IPS-18c (cell line): ENCODE data around the gene CLGN.
A peak's percentile ranks its signal among the peaks of the same experiment; 100 is the strongest.

Source experiments
- H3K4me3 ChIP-seq: 2 replicates; pipeline ENCODE4 v1.7.0; 2013; ENCODE audit warnings: low read depth, mild to moderate bottlenecking, low read length, moderate library complexity; ENCODE audit not compliant: insufficient read depth
- H3K9me3 ChIP-seq: one replicate; pipeline ENCODE4 v1.6.1; 2013; ENCODE audit warnings: mild to moderate bottlenecking, low read length, moderate library complexity; ENCODE audit not compliant: control insufficient read depth, insufficient read depth

Gene CLGN

DNA sequence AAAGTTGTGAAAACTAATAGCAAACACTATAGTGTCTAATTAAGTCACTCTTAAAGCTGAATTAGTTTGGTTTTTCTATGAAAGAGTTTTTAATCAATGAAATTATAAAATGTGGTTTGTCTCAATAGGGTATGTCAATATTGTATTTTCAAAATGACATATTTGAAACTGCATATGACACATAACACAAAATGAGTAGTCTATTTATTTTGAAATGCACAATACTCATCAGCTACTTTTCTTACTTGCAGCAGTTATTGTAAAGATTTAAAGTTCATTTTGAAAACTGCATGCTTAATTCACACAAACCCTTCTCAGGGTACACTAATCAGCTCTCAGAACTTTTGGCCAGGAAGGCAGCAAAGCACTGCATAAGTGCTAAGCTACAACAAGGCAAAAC, 21.2 kb downstream of the CLGN start:
- no peaks in the 10 kb centered on the region for H3K9me3 ChIP-seq
- no peak overlapping the region for H3K4me3 ChIP-seq

DNA sequence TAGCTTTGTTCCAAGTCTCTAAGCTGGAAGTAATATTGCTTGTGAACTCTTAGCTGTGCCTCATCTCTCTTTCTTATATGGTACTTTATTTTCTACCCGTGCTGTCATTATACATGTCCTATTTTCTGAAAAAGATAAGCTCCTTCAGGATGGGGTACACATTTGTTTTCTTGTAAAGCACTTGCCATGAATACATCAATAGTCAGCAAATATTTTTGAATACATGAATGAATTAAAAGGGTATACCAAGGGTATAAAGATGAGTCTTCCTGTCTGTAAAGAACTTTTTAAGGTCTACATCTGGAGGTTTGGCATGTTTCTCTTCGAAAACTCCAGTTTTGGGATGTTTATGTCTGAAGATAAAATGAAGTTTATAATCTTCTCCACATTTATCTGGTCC, 27.3 kb downstream of the CLGN start:
- no peak overlapping the region for H3K4me3 ChIP-seq
- H3K9me3 ChIP-seq = no peaks in the 10 kb centered on the region

DNA sequence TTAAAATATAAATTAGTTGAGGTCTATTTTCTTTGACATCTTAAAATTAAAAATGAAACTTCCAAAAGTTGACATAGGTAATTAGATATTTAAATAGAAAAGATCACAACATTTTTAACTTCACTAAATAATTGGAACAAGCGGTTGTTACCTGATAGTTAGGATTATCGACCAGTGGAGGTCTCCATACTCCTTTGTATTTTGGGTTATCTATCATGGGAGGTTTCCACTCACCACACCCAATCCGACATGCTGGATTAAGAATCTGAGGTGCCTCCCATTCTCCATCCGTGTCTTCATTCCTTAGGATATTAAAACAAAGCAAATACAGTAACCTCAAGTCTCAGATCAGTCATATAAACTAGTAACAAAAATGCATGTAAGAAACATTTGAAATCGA, 31.8 kb downstream of the CLGN start:
- no peak overlapping the region for H3K4me3 ChIP-seq
- H3K9me3 ChIP-seq = no peaks in the 10 kb centered on the region

DNA sequence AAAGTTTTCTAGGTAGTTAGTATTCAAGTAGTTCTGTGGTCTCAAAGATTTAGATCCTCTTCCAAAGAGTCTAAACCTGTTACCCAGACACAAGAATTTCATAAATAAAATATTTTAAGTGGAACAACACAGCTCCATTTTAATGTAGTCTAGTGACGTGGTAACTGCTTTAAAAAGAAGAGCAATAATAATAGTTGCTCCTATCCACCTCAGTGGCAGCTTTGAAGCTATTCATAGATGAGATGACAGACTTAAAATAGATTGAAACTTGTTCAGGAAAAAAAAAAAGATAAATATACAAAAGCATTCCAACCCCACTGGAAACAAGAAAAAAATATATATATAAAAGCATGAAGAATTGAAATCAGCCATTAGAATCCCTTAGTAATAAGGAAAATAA, 39.4 kb downstream of the CLGN start:
- Histone ChIP-seq H3K4me3 (no peak overlapping the region), H3K9me3 (no peaks in the 10 kb centered on the region)

DNA sequence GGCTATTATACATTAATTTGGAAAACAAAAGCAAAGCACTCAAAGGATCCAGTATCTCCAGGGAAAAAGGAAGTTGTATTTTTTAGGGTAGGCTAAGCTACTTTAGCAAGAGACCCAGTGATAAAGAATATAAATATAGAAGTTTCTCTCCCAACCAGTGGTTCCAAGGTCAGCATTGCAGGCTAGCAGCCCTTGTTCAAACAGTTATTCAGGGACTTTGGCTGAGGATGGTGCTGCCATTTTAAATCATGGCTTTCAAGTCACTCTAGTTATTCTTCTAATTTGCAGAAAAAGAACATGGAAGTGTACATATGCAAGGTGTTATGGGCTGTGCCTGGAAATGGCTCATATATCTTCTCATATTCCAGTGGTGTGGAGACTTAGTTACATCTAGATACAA, 44.7 kb downstream of the CLGN start:
- Histone ChIP-seq H3K9me3 (no peaks in the 10 kb centered on the region), H3K4me3 (no peak overlapping the region)

DNA sequence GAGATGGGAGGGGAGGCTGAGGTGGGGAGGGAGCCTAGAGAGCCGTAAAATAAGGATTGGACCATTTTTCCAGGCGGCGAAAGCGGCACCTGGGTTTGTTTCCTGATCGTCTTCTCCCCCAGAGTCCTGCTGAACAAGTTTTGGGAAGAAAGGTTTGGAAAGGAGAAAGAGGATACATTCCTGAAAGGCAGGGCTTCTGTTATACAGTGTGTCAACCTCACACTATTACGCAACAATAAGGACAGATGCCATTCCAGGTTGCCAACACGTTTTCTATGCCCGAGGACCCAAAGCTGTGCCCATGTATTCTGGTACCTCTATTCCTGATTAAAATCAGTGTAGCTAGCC, 53.3 kb downstream of the CLGN start:
- Histone ChIP-seq H3K9me3 (no peaks in the 10 kb centered on the region), H3K4me3 (peak overlapping the region; percentile 90)

DNA sequence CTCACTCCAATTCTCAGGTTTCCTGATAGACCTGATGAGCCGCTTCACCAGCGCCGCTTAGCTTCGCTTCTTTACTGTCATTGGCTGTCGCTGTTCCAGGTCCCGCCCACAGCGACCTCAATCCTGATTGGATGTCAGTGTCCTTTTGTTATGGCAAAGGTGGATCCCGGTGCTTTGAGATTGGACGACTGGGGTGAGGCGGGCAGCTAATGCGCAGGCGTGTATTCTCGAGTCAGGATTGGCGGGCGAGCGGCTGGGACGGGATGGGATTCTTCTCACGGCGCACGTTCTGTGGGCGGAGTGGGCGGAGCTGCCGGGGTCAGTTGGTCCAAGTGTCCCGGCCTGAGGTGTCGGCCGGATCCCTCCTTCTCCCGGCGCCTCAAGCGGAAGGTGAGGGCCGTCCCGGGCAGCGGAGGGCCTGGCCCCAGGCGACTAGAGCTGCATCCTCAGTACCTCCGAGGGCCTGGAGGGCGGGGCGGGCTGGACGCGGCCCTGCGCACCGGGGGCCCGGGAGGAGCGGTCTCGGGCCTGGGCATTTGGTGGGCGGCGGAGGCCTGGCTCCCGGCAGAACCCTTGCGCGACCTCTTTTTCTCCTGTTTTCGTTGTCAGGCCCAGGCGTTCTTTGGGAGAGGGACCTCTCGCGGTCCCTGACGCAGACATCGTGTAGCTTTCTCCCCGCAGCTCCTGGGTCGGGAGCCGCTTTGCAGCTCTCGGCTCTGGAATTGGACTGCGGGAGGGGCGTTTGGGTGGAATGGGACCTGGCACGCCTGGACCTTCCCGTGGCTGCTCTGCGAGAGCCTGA, 53.9 kb downstream of the CLGN start, which contains the start of gene SCOC:
SCOC (plus strand) TSS at position 319 of the 802 bp plus-strand sequence. CDS start 5,525 bp downstream, outside the sequence.
- H3K9me3 ChIP-seq = no peaks in the 10 kb centered on the region

DNA sequence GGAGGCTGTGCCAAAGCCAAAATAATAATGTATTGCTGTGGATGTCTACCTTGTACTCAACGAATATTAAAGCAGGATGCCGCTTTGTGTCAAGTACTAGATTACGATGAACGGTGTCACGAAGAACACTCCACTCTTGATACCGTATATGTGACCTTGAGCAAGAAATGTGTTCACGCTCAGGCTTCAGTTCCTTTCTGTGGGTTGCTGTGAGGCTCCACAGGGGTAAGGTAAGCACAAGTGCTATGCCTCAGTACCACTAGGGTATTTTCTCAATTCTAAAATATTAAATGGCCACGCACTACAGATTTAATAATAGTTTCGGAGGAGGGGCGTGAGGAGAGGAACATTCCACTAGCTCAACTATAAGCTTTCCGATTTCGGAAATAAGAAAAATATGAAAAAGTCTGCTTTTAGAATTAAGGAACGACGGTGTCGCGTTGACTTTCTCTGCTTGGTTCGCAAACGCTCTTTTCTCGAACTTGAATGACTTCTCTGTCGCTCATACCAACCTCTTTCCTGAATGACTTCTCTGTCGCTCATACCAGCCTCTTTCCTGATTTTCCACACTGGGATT, 54.6 kb downstream of the CLGN start:
- H3K4me3 ChIP-seq = peak overlapping the region; percentile 60
- no peaks in the 10 kb centered on the region for H3K9me3 ChIP-seq

More for the DNA sequence above, 53.9 kb downstream of the CLGN start, which contains the start of gene SCOC:
- H3K4me3 ChIP-seq = peak within 1 kb of the TSS; percentile 90

DNA sequence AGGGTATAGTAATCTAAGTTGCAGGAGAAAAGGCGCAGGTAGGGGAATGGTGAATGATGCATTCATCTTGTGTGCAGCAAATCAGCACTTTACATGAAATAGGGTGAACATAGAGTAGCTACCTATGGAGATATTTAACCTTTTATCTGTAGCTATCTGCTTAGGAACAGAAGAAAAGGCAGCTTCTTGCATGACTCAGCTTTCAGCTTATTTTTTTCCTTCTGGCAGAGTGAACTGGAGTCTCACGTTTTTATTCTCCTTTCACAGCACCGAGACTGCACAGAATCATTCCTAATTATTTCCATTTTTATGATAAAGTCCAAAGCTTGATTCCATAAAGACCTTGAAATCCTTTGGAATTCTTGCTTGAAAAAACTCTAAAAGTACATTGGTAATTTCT, 58.8 kb downstream of the CLGN start:
- Histone ChIP-seq H3K9me3 (no peaks in the 10 kb centered on the region), H3K4me3 (no peak overlapping the region)

DNA sequence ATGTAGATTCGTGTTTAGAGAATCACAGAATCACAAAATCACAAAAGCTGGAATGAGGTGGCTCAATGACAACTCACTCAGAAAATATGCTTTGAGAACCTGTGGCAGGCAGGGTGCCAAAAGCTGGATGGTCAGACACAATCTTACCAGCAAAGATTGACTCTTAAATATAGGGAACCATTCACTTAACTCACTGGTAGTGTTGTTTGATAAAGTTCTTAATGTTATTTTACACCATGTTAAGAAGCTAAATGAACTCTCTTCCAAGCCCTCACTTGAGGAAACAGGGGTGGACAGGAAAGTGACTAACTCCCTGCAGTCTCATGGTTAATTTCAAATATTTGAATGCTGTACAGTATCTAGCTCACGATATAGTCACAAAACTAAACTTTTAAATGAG, 59.7 kb downstream of the CLGN start:
- no peaks in the 10 kb centered on the region for H3K9me3 ChIP-seq

DNA sequence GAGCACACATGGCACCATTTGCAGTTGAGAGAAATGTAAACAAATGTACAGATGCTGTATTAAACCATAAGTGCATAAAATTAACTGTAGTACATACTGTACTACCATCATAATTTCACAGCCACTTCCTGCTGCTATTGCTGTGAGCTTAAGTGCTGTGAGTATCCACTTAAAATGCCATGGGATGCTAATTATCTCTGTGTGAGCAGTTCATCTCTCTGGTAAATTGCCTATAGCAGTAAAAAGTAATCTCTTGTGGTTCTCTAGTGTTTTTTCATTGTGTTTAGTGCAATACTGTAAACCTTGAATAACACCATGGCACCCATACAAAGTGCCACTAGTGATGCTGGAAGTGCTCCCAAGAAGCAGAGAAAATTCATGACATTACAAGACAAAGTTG, 63.9 kb downstream of the CLGN start:
- Histone ChIP-seq H3K9me3 (no peaks in the 10 kb centered on the region), H3K4me3 (no peak overlapping the region)

More for the DNA sequence above, 59.7 kb downstream of the CLGN start:
- H3K4me3 ChIP-seq = no peak overlapping the region

DNA sequence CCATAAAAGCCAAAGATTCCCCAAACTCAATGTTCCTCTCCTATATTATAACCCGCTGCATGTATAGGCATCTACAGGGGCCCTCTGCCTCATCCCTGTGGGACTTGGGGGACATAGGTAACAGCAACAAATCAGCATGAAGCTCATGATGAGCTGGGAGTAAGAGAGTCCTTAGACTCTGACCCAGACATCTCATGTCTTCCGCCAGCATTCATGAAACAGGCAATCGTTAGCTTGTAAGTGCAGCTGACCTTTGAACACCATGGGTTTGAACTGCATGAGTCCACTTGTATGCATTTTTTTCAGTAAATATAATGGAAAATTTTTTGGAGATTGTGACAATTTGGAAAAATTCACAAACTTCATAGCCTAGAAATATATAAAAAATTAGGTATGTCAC, 64.4 kb downstream of the CLGN start:
- H3K4me3 ChIP-seq = no peak overlapping the region

DNA sequence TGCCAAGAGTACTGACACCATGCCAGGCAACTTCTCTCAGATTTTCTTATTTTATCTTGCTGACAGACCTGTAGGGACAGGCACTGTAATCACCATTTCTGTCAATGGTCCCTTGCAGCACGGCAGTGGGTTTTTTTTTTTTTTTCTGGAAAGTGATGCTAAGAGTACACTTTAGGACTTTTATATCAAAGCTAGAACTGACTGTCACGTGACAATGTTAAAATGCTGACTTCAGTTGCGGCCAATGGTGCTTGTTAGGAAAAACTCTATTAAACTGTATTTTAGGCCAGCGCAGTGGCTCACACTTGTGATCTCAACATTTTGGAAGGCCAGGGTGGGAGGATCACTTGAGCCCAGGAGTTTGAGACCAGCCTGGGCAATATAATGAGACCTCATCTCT, 66.3 kb downstream of the CLGN start:
- Histone ChIP-seq H3K9me3 (no peaks in the 10 kb centered on the region), H3K4me3 (no peak overlapping the region)

More for the DNA sequence above, 64.4 kb downstream of the CLGN start:
- no peaks in the 10 kb centered on the region for H3K9me3 ChIP-seq

DNA sequence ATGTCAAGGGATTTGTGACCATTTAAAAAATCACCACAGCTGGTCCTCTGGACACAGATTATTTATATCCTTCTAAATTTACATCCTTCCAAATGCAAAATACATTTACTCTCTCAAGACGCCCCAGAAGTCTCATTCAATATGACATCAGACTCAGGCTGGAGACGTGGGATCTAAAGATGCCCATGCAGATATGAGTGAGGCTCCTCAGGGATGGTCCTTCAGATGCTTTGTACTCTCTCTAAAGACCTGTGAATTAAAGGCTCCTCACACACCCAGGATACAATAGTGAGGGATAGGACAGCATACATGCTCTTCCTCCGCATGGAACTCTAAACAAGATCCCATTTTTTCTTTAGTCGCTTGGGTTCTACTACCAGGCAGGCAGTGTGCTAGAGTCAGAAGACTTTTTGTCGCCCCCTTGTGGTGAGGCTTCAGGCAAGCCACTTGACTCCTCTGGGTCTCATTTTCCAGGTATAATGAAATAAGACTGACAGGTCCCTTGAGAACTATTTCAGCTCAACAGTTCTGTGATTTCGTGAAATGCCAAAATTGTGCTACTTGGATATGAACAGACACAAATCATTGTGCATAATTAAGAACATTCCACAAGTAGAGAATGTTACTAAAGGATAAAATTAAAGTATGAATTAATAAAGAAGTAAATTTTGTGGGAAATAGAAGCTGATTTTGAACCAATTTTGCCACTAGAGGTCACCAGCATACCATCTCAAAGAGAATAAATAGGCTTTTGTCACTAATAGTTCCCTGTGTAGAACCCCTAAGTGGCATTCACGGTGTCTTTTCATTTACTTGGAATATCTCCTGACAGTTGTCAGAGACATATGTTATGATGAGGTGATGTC, 67.7 kb downstream of the CLGN start:
- no peaks in the 10 kb centered on the region for H3K9me3 ChIP-seq

DNA sequence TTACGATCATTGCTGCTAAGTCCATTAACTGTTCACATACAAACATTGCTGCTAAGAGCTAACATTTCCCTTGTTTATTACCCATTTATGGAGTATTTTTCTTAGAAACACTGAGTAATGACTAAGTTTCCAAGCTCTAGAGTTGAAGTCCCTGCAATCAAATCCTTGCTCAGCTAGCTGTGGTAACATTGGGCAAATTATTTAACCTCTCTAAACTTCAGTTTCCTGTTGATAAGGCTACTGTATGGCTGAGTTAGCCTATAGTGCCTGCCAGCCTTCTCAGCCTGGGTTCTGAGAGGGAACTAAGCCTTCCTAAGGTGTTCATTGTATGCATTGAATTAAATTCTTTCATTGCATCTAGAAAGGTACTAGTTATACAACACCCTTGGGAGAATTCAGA, 69.2 kb downstream of the CLGN start:
- Histone ChIP-seq H3K9me3 (no peaks in the 10 kb centered on the region), H3K4me3 (no peak overlapping the region)

More for the DNA sequence above, 67.7 kb downstream of the CLGN start:
- H3K4me3 ChIP-seq = no peak overlapping the region

DNA sequence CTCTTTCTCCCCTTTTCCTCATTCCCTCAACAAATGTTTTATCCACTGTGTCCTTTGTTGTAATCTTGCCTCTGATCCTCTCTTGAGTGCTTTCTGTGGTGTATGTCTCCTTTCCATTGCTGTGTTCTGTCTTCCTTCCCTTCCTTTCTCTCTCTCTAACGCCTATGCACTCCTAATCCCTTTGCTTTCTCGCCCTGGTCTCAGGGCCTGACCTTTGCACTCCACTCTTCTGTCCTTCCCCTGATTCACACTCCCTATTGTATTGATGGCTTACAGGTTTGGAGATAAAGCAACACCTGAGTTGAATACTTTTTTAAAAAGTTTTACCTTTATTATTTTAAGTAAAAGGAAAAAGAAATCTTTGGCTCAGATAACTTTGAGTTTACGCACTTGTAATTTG, 69.6 kb downstream of the CLGN start:
- Histone ChIP-seq H3K4me3 (no peak overlapping the region), H3K9me3 (no peaks in the 10 kb centered on the region)

DNA sequence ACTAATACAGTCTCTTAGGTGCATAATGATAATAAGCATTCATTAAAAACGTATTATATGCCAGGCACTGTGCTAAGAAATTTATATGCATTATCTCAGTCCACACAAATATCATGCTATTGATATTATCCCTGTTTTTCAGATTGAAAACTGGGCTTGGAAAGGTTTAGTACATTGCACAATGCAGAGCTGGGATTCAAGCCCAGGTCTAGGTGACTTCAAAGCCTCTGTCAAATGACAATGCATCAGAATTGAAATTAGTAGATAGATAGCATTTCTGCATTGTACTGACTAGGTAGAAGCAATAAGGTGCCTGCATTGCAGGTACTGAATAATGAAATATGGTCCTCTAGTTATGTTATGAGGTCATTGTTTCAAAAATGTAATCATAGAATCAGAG, 72.2 kb downstream of the CLGN start:
- Histone ChIP-seq H3K4me3 (no peak overlapping the region), H3K9me3 (peaks cover 2% of the 10 kb centered on the region)

DNA sequence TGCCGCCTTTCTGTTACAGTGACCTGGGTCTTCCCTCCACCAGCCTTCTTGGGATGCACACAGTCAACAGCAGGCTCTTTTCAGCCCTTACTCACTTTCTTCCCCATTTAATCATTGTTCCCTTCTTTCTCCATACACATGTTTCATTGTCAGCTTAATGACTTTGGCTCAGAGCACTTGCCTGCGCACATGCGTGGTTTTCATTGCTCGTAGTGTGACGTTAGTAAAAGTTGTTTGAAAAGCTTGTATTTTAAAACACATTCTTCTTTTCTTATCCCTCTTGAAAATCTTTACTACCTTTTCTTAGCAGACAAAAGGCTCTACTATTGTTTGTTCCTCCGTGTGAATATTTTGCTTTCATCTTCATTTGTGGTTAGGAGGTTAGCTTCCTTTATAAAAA, 73.7 kb downstream of the CLGN start:
- peaks cover 2% of the 10 kb centered on the region for H3K9me3 ChIP-seq
- no peak overlapping the region for H3K4me3 ChIP-seq
